Prostate gland (tissue), 2 donors: ENCODE results near the gene BCL11B. TPM values are rescaled to one million over a fixed set of nuclear protein-coding genes. Genes with fewer than 3 reads are reported as not detected.

Experiments used
- DNase-seq: peaks from one replicate; pipeline ENCODE4 v3.0.0-alpha.2; 2019; ENCODE audit warnings: low spot score
- H3K27ac ChIP-seq, 2 donors: fragments of 200-600 bp; sonication (generic); 2 replicates each; pipeline ENCODE4 v1.5.1; 2017 to 2019
- H3K27me3 ChIP-seq: fragments of 200-600 bp; sonication (generic); replicated peaks from 2 replicates; pipeline ENCODE4 v1.5.1; 2019; ENCODE audit not compliant: insufficient read depth
- H3K36me3 ChIP-seq, 2 donors: fragments of 200-600 bp; sonication (generic); 1 replicate in 1 of 2; 2 replicates in 1 of 2; pipeline versions ENCODE4 v1.5.1 to v1.8.1; 2017 to 2019
- H3K4me1 ChIP-seq: fragments of 200-600 bp; sonication (generic); replicated peaks from 2 replicates; pipeline ENCODE4 v1.5.1; 2019
- H3K4me3 ChIP-seq, 2 donors: fragments of 200-600 bp; sonication (generic); 2 replicates each; pipeline ENCODE4 v1.5.1; 2017 to 2019
- H3K9me3 ChIP-seq: fragments of 200-600 bp; sonication (generic); 2 replicates; pipeline ENCODE4 v1.5.1; 2017
- POLR2A ChIP-seq: fragments of 450-650 bp; IDR thresholded peaks from one replicate; pipeline ENCODE4 v1.6.1; 2016; ENCODE audit warnings: antibody characterized with exemption, mild to moderate bottlenecking
- POLR2AphosphoS5 ChIP-seq: sonication (generic); formaldehyde crosslinking; IDR thresholded peaks from one replicate; pipeline ENCODE4 v1.6.1; 2017; ENCODE audit warnings: antibody characterized with exemption
- WGBS: methylation state at CpG from one replicate; pipeline ENCODE4 v1.1.5; 2018; 5-methylcytosine and 5-hydroxymethylcytosine counted together
- intact Hi-C: fragments of 100-400 bp; cut with DNase I; formaldehyde crosslinking; loops from one replicate; pipeline ENCODE4 v1.14.2; 2022
- total RNA-seq, 2 donors: library from RNA; depleted of rRNA; stranded (reverse); fragments of >200 nt; gene quantifications; one replicate each; pipeline ENCODE4 v1.1.0, GENCODE V29; 2016
- TF ChIP-seq, protein P1 (sequence below), 4 experiments: fragments of 200-600 bp in 2 of 4; fragments of 450-650 bp in 2 of 4; sonication (generic) in 2 of 4; IDR thresholded peaks; 1 replicate in 3 of 4; 2 replicates in 1 of 4; pipeline ENCODE4 v1.5.1; 2016 to 2019; ENCODE audit warnings: antibody characterized with exemption in 4 of 4, mild to moderate bottlenecking in 2 of 4, moderate library complexity in 2 of 4

BCL11B gene
- total RNA-seq, 2 donors from 2014 or later, result 2.8 to 5.4 TPM

DNA sequence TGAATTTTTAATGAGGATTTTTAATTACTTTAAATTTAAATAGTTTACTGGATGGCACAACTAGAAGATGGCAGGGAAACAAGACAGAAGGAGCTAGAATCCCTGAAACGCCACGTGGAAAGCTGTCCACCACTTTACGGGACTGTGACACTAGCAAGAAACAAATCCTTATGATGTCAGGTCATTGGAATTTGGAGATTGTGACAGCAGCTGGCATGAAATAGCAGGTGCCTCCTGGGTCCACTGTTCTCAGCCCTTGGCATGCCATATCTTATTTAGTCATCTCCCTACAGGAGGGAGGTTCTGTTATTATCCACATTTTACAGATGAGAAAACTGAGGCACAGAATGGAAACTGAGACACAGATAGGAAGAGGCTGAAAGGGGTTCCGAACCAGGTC is 113.8 kb downstream of the BCL11B start:
- intact Hi-C loops, result no loop called here
- TF ChIP-seq, protein P1, sequence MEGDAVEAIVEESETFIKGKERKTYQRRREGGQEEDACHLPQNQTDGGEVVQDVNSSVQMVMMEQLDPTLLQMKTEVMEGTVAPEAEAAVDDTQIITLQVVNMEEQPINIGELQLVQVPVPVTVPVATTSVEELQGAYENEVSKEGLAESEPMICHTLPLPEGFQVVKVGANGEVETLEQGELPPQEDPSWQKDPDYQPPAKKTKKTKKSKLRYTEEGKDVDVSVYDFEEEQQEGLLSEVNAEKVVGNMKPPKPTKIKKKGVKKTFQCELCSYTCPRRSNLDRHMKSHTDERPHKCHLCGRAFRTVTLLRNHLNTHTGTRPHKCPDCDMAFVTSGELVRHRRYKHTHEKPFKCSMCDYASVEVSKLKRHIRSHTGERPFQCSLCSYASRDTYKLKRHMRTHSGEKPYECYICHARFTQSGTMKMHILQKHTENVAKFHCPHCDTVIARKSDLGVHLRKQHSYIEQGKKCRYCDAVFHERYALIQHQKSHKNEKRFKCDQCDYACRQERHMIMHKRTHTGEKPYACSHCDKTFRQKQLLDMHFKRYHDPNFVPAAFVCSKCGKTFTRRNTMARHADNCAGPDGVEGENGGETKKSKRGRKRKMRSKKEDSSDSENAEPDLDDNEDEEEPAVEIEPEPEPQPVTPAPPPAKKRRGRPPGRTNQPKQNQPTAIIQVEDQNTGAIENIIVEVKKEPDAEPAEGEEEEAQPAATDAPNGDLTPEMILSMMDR (IDR thresholded peaks at IDR 0.05), result no peak
- TF ChIP-seq POLR2A, result no peak
- Histone ChIP-seq H3K4me3 (no peak overlapping the region), H3K36me3 (no peaks in the 10 kb centered on the region), H3K27ac (no peak overlapping the region), H3K9me3 (no peaks in the 10 kb centered on the region), H3K4me1 (no peaks in the 10 kb centered on the region), H3K27me3 (no peaks in the 10 kb centered on the region)
- WGBS, result 70% methylated on average over 4 of the region's 4 CpGs
- no peak for DNase-seq

DNA sequence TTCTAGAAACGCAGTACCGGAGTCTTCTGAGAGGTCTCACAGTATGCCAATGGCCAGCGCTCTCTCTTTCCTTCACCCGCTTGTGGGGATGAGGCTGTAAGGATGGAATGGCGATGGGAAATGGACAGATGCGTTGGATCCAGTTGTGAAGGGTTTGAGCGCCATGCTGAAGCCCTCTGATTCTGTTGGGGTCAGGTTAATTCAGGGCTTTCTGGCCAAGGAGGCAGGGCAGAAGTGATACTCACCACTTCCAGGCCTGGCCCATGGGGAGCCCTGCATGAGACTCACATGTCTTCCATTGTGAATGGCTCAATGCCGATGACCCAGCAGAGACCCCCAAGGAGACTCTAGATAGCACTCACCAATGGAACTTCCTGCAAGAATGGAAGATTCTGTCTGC is 114.3 kb downstream of the BCL11B start:
- no peaks in the 10 kb centered on the region for H3K27me3 ChIP-seq
- TF ChIP-seq POLR2A, result no peak
- no peak for TF ChIP-seq POLR2AphosphoS5
- TF ChIP-seq, protein P1 (IDR thresholded peaks at IDR 0.05), result no peak
- H3K4me1 ChIP-seq, result no peaks in the 10 kb centered on the region
- intact Hi-C loops, result no loop called here
- 96% methylated on average over 8 of the region's 8 CpGs for WGBS
- H3K27ac ChIP-seq, result no peak overlapping the region
- no peak overlapping the region for H3K4me3 ChIP-seq
- no peaks in the 10 kb centered on the region for H3K36me3 ChIP-seq
- no peaks in the 10 kb centered on the region for H3K9me3 ChIP-seq
- no peak for DNase-seq

DNA sequence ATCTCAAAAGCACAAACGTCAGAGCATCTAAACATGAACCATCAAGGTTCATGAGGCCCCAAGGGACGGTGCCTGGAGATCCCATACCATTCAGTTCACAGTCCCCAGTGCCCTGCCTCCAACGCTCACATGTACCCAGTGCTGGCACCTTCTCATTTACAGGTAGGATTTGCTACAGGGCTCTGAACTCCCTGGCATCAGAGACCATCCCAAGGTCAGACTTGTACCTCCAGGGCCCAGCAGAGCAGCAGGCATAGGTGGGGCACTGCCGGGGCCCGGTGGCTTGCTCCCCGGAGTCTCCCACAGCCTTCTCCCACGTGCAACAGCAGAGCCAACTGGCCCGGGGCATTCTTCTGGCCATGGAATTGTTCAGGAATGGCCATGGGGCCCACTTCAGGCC is 114.8 kb downstream of the BCL11B start:
- no peak for DNase-seq
- intact Hi-C loops, result no loop called here

DNA sequence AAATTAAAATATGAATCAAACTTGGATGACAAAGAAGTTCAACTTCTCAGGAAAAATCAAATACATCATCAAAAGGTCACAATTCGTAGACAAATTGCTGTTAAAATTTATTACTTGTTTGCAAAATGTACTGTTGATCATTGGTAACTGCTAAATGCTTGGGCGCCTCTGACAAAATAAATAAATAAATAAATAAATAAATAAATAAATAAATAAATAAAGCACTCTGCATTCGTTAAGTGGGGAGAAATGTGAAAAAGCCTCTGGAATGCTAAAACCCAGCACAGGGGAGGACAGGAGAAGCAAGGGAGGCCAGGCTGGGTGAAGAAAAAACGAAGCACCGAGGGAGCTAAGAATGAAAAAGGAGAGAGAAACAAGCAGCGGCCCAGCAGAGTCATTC is 115.2 kb downstream of the BCL11B start:
- TF ChIP-seq, protein P1 (IDR thresholded peaks at IDR 0.05), result no peak
- TF ChIP-seq POLR2A, result no peak
- H3K9me3 ChIP-seq, result no peaks in the 10 kb centered on the region
- no peak for DNase-seq
- intact Hi-C loops, result no loop called here
- 95% methylated on average over 6 of the region's 6 CpGs for WGBS
- H3K4me3 ChIP-seq, result no peak overlapping the region
- no peak overlapping the region for H3K27ac ChIP-seq
- H3K4me1 ChIP-seq, result no peaks in the 10 kb centered on the region
- H3K27me3 ChIP-seq, result no peaks in the 10 kb centered on the region
- H3K36me3 ChIP-seq, result no peaks in the 10 kb centered on the region

More for the DNA sequence above, 114.8 kb downstream of the BCL11B start:
- no peak overlapping the region for H3K4me3 ChIP-seq
- TF ChIP-seq, protein P1 (IDR thresholded peaks at IDR 0.05), result no peak
- TF ChIP-seq POLR2A (no peak), POLR2AphosphoS5 (no peak)
- H3K9me3 ChIP-seq, result no peaks in the 10 kb centered on the region
- no peaks in the 10 kb centered on the region for H3K4me1 ChIP-seq
- no peak overlapping the region for H3K27ac ChIP-seq
- WGBS, result 95% methylated on average over 7 of the region's 8 CpGs
- no peaks in the 10 kb centered on the region for H3K36me3 ChIP-seq
- H3K27me3 ChIP-seq, result no peaks in the 10 kb centered on the region

DNA sequence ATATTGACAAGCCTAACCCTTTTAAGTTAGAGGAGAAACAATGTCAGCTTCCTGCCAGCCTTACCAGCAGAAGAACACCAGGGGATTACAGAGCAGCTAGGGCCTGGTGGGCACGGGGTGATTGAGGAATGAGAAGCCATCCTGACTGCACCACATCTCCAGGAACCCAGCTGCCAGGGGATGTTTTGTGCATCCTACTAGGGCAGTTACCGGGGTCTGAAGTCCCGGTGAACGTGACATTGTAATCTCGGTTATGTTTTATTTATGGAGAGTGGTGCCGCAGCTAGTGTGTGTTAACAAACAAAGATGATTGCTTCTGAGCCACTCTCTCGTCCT is 115.9 kb downstream of the BCL11B start:
- WGBS, result 73% methylated on average over 7 of the region's 7 CpGs
- Histone ChIP-seq H3K4me3 (no peak overlapping the region), H3K36me3 (no peaks in the 10 kb centered on the region), H3K4me1 (no peaks in the 10 kb centered on the region), H3K27me3 (no peaks in the 10 kb centered on the region), H3K9me3 (no peaks in the 10 kb centered on the region), H3K27ac (no peak overlapping the region)
- no peak for DNase-seq
- TF ChIP-seq, protein P1 (IDR thresholded peaks at IDR 0.05), result no peak
- TF ChIP-seq POLR2A (no peak), POLR2AphosphoS5 (no peak)
- intact Hi-C loops, result no loop called here
